ENCODE data around the gene SPINK8.
"Not testable (repeated sequence)": the region's sequence is repeated elsewhere in the genome, so short reads cannot be mapped to it uniquely, and the experiment has no call there.

- TF ChIP-seq CTCF (conservative IDR thresholded peaks at IDR 0.05; ENCODE audit: low read length); EZH2phosphoT487 (IDR thresholded peaks at IDR 0.05; ENCODE audit: borderline replicate concordance): not testable (repeated sequence)
Measured at GRCh38 chr3:48271223-48271622, 62.2 kb downstream of the SPINK8 start.
